HG03565 (cell line): ENCODE results near the gene PALLD.
"Not testable (repeated sequence)": the region's sequence is repeated elsewhere in the genome, so short reads cannot be mapped to it uniquely, and the experiment has no call there.

Experiments used
- ATAC-seq: cut with Tn5 transposase; IDR thresholded peaks from one replicate; pipeline ENCODE4 v1.9.1; 2021; ENCODE audit warnings: mild to moderate bottlenecking, moderate library complexity; ENCODE audit not compliant: unreplicated experiment

The PALLD gene

GRCh38 chr4:168490711-168491110, 6.1 kb upstream of the PALLD start:
- ATAC-seq = no peak

GRCh38 chr4:168491563-168491962, 5.3 kb upstream of the PALLD start:
- ATAC-seq = no peak

- ATAC-seq = no peak
Observed at GRCh38 chr4:168498251-168498650, 1.4 kb downstream of the PALLD start.

- no peak for ATAC-seq
Observed at GRCh38 chr4:168499241-168499640, 2.4 kb downstream of the PALLD start.

- ATAC-seq = no peak
Observed at GRCh38 chr4:168501407-168501806, 4.6 kb downstream of the PALLD start.

GRCh38 chr4:168502861-168503260, 6.0 kb downstream of the PALLD start:
- ATAC-seq = no peak

GRCh38 chr4:168503652-168504362, 7.0 kb downstream of the PALLD start:
- ATAC-seq = no peak

GRCh38 chr4:168504526-168504925, 7.7 kb downstream of the PALLD start:
- no peak for ATAC-seq

GRCh38 chr4:168506014-168506413, 9.2 kb downstream of the PALLD start:
- no peak for ATAC-seq

GRCh38 chr4:168507178-168507815, 10.4 kb downstream of the PALLD start:
- no peak for ATAC-seq

GRCh38 chr4:168508683-168509082, 11.8 kb downstream of the PALLD start:
- ATAC-seq = no peak

- ATAC-seq = no peak
Observed at GRCh38 chr4:168509786-168510185, 12.9 kb downstream of the PALLD start.

- ATAC-seq = no peak
Observed at GRCh38 chr4:168511780-168512489, 15.1 kb downstream of the PALLD start.

GRCh38 chr4:168513826-168514225, 17.0 kb downstream of the PALLD start:
- ATAC-seq = not testable (repeated sequence)

- no peak for ATAC-seq
Observed at GRCh38 chr4:168514249-168514852, 17.5 kb downstream of the PALLD start.

GRCh38 chr4:168515222-168516011, 18.6 kb downstream of the PALLD start:
- ATAC-seq = no peak

GRCh38 chr4:168516841-168517240, 20.0 kb downstream of the PALLD start:
- no peak for ATAC-seq

- ATAC-seq = no peak
Observed at GRCh38 chr4:168519576-168519975, 22.7 kb downstream of the PALLD start.

- ATAC-seq = no peak
Observed at GRCh38 chr4:168521721-168522120, 24.9 kb downstream of the PALLD start.

GRCh38 chr4:168522356-168522755, 25.5 kb downstream of the PALLD start:
- no peak for ATAC-seq
